SHP77 treated with DMSO at 0.1 percent for 48 hours (cell line): ENCODE data around the gene TMEM163.

Source experiments
- DNase-seq: peaks from one replicate; lab custom pipeline; 2025; lab: John Stamatoyannopoulos, UW

The TMEM163 gene

GRCh38 chr2:134693359-134694330, 25.2 kb downstream of the TMEM163 start:
- DNase-seq = no peak

DNA sequence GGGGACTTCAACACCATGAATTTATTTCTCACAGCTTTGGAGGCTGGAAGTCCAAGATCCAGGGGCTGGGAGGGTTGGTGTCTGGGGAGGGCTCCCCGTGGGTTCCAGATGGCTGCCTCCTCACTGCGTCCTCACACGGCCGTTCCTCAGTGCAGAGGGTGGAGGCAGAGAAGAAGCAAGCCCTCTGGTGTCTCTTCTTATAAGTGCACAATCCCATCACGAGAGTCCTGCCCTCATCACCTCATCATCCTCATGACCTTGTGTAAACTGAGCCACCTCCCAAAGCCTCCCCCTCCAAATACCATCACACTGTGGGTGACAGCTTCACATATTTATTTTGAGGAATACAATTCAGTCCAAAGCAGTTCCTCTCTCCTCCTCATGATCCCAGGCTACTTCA, 26.3 kb downstream of the TMEM163 start:
- no peak for DNase-seq

- DNase-seq = no peak
Observed at GRCh38 chr2:134690629-134691215, 28.1 kb downstream of the TMEM163 start.

- no peak for DNase-seq
Observed at GRCh38 chr2:134689315-134689714, 29.5 kb downstream of the TMEM163 start.

DNA sequence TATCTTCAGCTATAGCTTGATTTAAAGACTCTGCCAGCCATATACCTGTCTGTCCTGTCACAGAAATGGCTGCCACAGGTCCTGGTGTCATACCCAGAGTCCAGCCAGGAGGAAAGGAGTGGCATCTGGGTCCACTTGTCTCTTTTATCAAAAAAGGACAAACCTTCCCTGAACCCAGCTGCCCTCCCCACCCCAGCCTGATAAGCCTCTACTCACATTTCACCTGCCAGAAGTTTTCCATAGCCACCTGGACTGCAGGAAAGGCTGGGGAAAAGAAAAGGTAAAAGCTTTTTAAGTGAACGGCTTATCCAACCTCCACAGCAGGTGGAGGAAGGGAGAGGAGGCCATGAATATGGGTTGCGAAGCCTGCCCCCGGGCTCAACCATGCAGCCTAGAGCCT, 32.8 kb downstream of the TMEM163 start:
- no peak for DNase-seq

DNA sequence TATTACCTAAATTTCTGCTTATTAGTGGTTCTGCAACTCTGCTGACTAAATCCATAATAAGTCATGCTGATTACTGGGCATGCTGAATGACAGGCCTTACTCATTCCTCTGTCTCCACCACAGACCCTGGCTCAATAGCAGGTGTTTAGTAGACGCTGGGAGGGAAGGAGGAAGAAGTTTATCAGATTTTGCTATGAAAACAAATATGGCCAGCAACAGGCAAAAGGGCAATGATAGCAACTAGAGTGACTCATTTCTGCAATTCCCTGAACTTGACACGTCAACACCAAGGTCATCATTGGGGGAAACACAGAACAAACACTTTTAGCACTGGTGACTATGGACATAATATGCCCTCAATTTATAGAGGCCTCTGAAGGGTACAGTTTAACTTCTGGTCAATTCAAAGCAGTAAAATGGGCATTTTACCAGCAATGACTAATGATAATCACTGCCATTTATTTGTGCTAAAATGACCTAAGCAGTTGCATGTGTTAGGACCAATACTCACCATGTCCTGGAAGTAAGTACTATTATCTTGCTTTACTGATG, 35.2 kb downstream of the TMEM163 start:
- no peak for DNase-seq

DNA sequence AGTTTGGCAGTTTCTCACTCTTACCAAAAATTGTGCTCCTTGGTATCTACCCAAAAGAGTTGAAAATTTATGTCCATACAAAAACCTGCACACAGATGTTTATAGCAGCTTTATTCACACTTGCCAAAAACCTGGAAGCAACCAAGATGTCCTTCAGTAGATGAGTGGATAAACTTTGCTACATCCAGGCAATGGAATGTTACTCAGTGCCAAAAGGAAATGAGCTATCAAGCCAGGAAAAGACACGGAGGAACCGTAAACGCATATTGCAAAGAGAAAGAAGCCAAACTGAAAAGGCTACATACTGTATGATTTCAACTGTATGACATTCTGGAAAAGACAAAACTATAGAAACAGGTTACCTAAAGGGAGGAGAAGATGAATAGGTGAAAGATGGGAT, 36.1 kb downstream of the TMEM163 start:
- DNase-seq = no peak

DNA sequence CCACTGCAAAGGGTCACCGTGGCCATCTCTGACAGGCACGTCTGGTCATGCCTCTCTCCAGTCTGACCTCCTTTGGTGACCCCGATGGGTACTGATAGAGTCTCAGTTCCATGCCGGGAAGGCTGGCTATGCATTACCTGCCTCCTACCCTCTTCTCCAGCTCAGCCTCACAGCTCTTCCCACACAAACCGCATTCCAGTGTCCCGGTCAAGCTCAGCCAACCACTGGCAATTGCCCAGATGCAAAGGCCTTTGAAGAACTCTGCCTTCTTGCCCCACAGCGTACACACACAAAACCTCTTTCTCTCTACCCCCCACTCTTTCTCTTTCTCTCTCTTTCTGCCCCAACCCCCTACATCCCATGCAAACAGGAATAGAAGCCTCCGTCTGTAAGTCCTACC, 37.6 kb downstream of the TMEM163 start:
- DNase-seq = no peak

DNA sequence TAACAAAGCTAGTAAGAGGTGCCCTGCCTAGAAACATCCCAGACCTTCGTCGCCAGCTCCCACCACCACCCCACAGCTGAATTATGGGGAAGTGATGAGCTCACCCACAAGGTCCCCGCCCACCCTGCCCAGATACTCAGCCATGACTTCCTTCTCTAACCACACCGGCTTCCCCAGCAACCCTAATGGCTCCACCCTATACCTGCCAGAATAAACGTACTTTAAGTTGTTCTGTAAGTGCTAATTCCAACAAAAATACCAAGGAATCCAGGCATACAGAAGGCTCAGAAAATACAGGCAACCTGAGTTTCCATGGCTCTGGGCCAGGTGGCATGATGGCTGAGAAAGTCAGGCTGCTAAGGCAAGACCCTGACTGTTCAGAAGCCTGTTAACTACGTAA, 39.1 kb downstream of the TMEM163 start:
- no peak for DNase-seq

DNA sequence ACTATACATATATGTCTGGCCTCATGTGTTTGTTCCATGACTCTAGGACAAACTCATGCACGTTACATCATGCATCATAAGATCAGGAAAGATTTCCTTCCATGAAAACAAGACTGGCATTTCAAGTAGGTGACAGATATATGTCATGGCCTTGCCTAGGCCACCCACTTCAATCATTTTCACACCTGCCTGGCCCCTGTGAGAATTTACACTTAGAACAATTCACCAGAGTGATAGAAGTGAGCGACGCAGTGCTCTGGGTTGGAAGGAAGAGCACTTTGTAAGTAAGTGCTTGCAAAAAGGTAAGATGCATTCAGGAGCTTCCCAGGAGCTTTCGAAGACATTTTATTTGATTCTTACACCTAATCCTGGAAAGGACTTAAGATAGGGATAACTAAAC, 39.5 kb downstream of the TMEM163 start:
- no peak for DNase-seq

DNA sequence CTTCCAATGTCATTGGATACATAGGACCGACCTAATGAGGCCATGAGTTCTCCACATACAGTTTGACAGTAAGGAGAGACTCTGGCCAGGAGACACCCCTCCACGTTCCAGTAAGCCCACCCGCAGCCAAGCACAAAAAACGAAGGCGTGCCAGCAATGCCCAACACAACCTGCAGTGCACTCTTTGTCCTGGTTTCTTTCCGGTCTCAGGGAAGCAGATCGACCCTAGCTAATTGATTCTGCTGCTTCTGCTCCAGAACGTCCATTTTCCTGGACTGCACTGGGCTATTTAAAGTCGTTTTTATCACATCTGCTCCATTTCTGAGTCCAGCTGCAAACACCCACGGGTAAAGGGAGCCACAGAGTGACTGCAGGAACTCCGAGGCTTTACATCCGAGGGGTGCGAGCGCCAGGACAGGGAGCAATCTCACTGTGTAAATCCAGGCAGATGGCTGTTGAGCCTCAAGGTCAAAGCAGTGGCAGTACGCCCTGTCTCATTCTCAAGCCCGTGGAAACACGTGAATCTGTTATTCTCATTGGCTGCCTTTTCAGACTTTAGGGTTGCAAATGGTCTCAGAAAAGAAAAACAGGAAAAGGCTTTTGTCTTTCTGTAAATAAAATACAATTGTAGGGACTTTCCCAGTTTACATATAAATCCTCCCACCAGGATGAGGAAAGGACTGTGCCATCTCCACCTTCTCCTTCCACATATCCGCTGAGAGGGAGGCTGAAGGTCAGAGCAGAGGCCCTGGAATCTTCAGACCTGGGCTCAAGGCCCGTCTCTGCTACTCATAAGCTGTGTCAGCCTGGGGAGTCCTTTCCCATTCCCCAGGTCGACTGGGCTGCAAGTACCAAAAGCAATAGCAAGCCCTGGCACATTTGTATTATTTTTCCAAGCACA, 40.7 kb downstream of the TMEM163 start:
- DNase-seq = peak; percentile 35

- no peak for DNase-seq
Observed at GRCh38 chr2:134676960-134677359, 41.8 kb downstream of the TMEM163 start.

DNA sequence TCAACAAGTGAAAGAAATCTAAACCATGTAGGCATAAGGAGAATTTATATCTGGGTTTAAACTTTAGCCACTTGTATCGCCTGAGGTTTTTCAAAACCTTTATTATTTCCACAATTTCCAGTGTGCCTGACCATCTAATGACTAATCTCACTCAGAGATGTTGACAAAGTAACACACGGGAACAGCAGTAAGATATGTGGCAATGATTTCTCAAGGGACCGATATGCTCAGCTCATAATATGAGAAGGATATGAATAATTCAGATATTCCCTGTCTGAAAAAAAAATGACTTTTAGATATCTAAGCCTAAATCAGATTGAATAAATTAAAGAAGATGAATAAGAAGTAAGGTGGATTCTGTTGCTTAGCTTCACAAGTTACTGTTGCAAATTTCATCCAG, 43.5 kb downstream of the TMEM163 start:
- no peak for DNase-seq

DNA sequence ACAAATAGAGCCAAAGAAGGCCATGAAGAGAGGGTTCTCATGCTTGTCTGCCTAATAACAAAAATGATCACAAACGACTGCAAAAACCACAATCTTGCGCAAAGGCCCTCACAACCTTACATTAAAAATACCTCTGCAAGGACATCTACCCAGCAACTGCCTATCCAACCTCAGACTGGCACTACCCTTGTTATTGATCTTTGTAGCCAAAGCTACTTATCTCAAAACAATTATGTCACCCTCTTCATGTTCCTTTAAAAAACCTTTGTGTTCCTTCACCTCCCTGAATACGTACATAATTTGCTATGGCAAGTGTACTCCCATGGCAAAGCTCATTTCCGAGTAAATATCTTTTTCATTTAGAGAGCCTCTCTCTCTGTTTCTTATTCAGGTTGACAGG, 44.1 kb downstream of the TMEM163 start:
- DNase-seq = no peak

DNA sequence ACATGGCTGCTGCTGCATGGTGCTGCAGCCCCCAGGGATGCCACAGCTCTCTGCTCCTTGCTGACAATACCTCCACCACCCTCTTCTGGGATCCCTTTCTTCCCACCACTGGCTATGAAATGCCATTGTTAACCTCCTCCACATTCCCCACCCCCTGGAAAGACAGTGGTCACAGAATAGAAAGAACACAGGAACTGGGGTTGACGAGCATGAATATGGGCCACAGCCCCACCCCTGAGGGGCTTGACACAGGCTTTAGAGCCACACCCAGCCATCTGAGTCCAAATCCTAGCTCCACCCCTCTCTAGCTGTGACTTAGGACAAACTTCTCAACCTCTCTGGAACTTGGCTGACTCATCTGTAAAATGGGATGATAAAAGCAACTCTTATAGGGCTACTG, 47.3 kb downstream of the TMEM163 start:
- no peak for DNase-seq

- no peak for DNase-seq
Observed at GRCh38 chr2:134670955-134671354, 47.8 kb downstream of the TMEM163 start.

GRCh38 chr2:134669731-134670669, 48.8 kb downstream of the TMEM163 start:
- no peak for DNase-seq

GRCh38 chr2:134668821-134669220, 50.0 kb downstream of the TMEM163 start:
- DNase-seq = no peak

- DNase-seq = no peak
Observed at GRCh38 chr2:134667541-134667940, 51.3 kb downstream of the TMEM163 start.

- DNase-seq = no peak
Observed at GRCh38 chr2:134667081-134667480, 51.7 kb downstream of the TMEM163 start.
